Activated CD4-positive, alpha-beta T cell treated with anti-CD3 and anti-CD28 coated beads, Interleukin-2, Interleukin-6, amounts not matched to agents 100 ng/mL and 50 ng/mL, durations not matched to agents 16 hours and 8 hours (primary cell): ENCODE measurements around the gene HOXB6.

Source experiments
- DNase-seq: peaks from one replicate; pipeline ENCODE4 v3.0.0-alpha.2; 2020

HOXB6 gene

GRCh38 chr17:48565022-48565554 is 39.7 kb downstream of the HOXB6 start:
- DNase-seq: no peak

GRCh38 chr17:48564188-48565021 is 40.4 kb downstream of the HOXB6 start:
- DNase-seq: no peak

GRCh38 chr17:48563867-48564187 is 41.0 kb downstream of the HOXB6 start:
- DNase-seq: no peak

GRCh38 chr17:48563385-48563838 is 41.4 kb downstream of the HOXB6 start:
- no peak for DNase-seq

GRCh38 chr17:48562934-48563333 is 41.9 kb downstream of the HOXB6 start:
- no peak for DNase-seq

- DNase-seq: no peak
Measured at GRCh38 chr17:48561884-48562810, 42.6 kb downstream of the HOXB6 start.

GRCh38 chr17:48559840-48560817 is 44.7 kb downstream of the HOXB6 start:
- no peak for DNase-seq

- DNase-seq: no peak
Measured at GRCh38 chr17:48559122-48559839, 45.5 kb downstream of the HOXB6 start.

- no peak for DNase-seq
Measured at GRCh38 chr17:48558831-48559121, 46.0 kb downstream of the HOXB6 start.

- no peak for DNase-seq
Measured at GRCh38 chr17:48558057-48558830, 46.5 kb downstream of the HOXB6 start.

GRCh38 chr17:48556576-48557401 is 48.0 kb downstream of the HOXB6 start:
- no peak for DNase-seq

- DNase-seq: no peak
Measured at GRCh38 chr17:48556229-48556575, 48.6 kb downstream of the HOXB6 start.

- DNase-seq: no peak
Measured at GRCh38 chr17:48555258-48556228, 49.2 kb downstream of the HOXB6 start.

GRCh38 chr17:48554412-48555257 is 50.2 kb downstream of the HOXB6 start:
- no peak for DNase-seq

- no peak for DNase-seq
Measured at GRCh38 chr17:48553826-48554225, 51.0 kb downstream of the HOXB6 start.

- DNase-seq: no peak
Measured at GRCh38 chr17:48553190-48553547, 51.6 kb downstream of the HOXB6 start.

- DNase-seq: no peak
Measured at GRCh38 chr17:48552466-48553189, 52.2 kb downstream of the HOXB6 start.
